Measurements from ENCODE around the gene PSMF1.

DNA sequence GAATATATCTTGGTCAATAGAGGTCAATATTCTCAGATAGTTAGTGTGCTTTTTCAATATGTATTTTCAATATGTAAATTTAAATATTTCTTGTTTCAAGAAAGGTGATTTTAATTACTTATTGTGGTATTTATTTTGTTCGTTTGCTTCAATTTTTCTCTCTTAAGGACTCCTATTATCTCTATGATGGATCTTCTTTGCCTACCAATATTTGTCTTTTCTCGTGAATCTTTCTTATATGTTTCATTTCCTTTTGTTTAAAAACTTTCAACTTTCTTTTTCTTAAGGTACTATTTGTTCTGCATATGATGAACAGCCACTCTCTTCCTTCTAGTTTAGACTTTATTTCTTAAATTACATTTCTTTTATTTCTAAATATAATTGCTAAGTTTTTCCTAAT, 46.1 kb upstream of the PSMF1 start:
- TF ChIP-seq, protein P1, sequence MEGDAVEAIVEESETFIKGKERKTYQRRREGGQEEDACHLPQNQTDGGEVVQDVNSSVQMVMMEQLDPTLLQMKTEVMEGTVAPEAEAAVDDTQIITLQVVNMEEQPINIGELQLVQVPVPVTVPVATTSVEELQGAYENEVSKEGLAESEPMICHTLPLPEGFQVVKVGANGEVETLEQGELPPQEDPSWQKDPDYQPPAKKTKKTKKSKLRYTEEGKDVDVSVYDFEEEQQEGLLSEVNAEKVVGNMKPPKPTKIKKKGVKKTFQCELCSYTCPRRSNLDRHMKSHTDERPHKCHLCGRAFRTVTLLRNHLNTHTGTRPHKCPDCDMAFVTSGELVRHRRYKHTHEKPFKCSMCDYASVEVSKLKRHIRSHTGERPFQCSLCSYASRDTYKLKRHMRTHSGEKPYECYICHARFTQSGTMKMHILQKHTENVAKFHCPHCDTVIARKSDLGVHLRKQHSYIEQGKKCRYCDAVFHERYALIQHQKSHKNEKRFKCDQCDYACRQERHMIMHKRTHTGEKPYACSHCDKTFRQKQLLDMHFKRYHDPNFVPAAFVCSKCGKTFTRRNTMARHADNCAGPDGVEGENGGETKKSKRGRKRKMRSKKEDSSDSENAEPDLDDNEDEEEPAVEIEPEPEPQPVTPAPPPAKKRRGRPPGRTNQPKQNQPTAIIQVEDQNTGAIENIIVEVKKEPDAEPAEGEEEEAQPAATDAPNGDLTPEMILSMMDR (IDR thresholded peaks at IDR 0.05; ENCODE audit: extremely low read depth in 1 of 2, insufficient read depth in 1 of 2, low read depth in 1 of 2, low read length in 2 of 2) = no peak
- TF ChIP-seq POLR2AphosphoS5 (IDR thresholded peaks at IDR 0.05; ENCODE audit: insufficient read depth, low read depth, low read length) = no peak
- no peak for TF ChIP-seq POLR2A (IDR thresholded peaks at IDR 0.05; ENCODE audit: low read depth, low read length)
- TF ChIP-seq MYC (IDR thresholded peaks at IDR 0.05; ENCODE audit: low read depth, low read length) = no peak
- no peak for TF ChIP-seq FOS (IDR thresholded peaks at IDR 0.05; ENCODE audit: borderline replicate concordance, insufficient read depth, low read length)
- TF ChIP-seq GATA2 (IDR thresholded peaks at IDR 0.05; ENCODE audit: insufficient read depth, insufficient read length, low read depth, low read length) = no peak
- no peak for TF ChIP-seq EZH2 (IDR thresholded peaks at IDR 0.05; ENCODE audit: borderline replicate concordance, low read depth, low read length, severe bottlenecking)
- TF ChIP-seq, protein P2, sequence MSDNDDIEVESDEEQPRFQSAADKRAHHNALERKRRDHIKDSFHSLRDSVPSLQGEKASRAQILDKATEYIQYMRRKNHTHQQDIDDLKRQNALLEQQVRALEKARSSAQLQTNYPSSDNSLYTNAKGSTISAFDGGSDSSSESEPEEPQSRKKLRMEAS (IDR thresholded peaks at IDR 0.05; ENCODE audit: insufficient read depth, insufficient read length) = no peak
- TF ChIP-seq JUN (IDR thresholded peaks at IDR 0.05; ENCODE audit: borderline replicate concordance, insufficient read depth, insufficient read length, low read depth) = no peak

Measured in endothelial cell of umbilical vein (primary cell).